Prostate gland (tissue), 2 donors: ENCODE data around the gene KCNC1.

Source experiments
- CTCF ChIP-seq, 4 experiments: fragments of 200-600 bp in 2 of 4; fragments of 450-650 bp in 2 of 4; sonication (generic) in 2 of 4; IDR thresholded peaks; 1 replicate in 3 of 4; 2 replicates in 1 of 4; pipeline ENCODE4 v1.5.1; 2016 to 2019; ENCODE audit warnings: antibody characterized with exemption in 4 of 4, mild to moderate bottlenecking in 2 of 4, moderate library complexity in 2 of 4
- POLR2A ChIP-seq: fragments of 450-650 bp; IDR thresholded peaks from one replicate; pipeline ENCODE4 v1.6.1; 2016; ENCODE audit warnings: antibody characterized with exemption, mild to moderate bottlenecking

- TF ChIP-seq POLR2A (no peak), CTCF (IDR thresholded peaks at IDR 0.05) (no peak)
These were observed 41.8 kb downstream of the KCNC1 start for GRCh38 chr11:17776212-17776875.
